Measurements from ENCODE around the gene KLF13. TPM values are rescaled to one million over a fixed set of nuclear protein-coding genes. Genes with fewer than 3 reads are reported as not detected.
A peak's percentile ranks its signal among the peaks of the same experiment; 100 is the strongest.

The KLF13 gene
- total RNA-seq, 2 donors from 2014 or later: 68.9 to 92.3 TPM

GRCh38 chr15:31291048-31291578 lies 35.5 kb upstream of the KLF13 start:
- no peaks in the 10 kb centered on the region for H3K36me3 ChIP-seq
- no peaks in the 10 kb centered on the region for H3K4me1 ChIP-seq
- no peaks in the 10 kb centered on the region for H3K9me3 ChIP-seq
- intact Hi-C loops (cut with DNase I): no loop called here
- H3K27me3 ChIP-seq: no peaks in the 10 kb centered on the region
- H3K9ac ChIP-seq (ENCODE audit: low read depth in 2 of 2, low read length in 2 of 2): no peak overlapping the region
- H3K4me3 ChIP-seq: no peak overlapping the region
- TF ChIP-seq CTCF (IDR thresholded peaks at IDR 0.05): no peak
- no peak overlapping the region for H3K27ac ChIP-seq
- DNase-seq: no peak

GRCh38 chr15:31292391-31293015 lies 34.1 kb upstream of the KLF13 start:
- H3K27me3 ChIP-seq: no peaks in the 10 kb centered on the region
- no peak overlapping the region for H3K27ac ChIP-seq
- no peak overlapping the region for H3K9ac ChIP-seq (ENCODE audit: low read depth in 2 of 2, low read length in 2 of 2)
- no peaks in the 10 kb centered on the region for H3K9me3 ChIP-seq
- H3K4me3 ChIP-seq: no peak overlapping the region
- peaks cover under 1% of the 10 kb centered on the region for H3K4me1 ChIP-seq
- intact Hi-C loops (cut with DNase I): no loop called here
- no peak for DNase-seq
- no peak for TF ChIP-seq CTCF (IDR thresholded peaks at IDR 0.05)
- H3K36me3 ChIP-seq: no peaks in the 10 kb centered on the region

- no peaks in the 10 kb centered on the region for H3K36me3 ChIP-seq
- DNase-seq: no peak
- H3K9ac ChIP-seq (ENCODE audit: low read depth in 2 of 2, low read length in 2 of 2): no peak overlapping the region
- TF ChIP-seq CTCF (IDR thresholded peaks at IDR 0.05): no peak
- H3K27ac ChIP-seq: no peak overlapping the region
- no peaks in the 10 kb centered on the region for H3K27me3 ChIP-seq
- H3K4me3 ChIP-seq: no peak overlapping the region
- H3K4me1 ChIP-seq: peaks cover 3% of the 10 kb centered on the region
- H3K9me3 ChIP-seq: no peaks in the 10 kb centered on the region
- intact Hi-C loops (cut with DNase I): no loop called here
Observed at GRCh38 chr15:31293655-31294054, 33.0 kb upstream of the KLF13 start.

- Histone ChIP-seq H3K4me1 (peaks cover 3% of the 10 kb centered on the region), H3K36me3 (no peaks in the 10 kb centered on the region), H3K9me3 (no peaks in the 10 kb centered on the region), H3K4me3 (no peak overlapping the region), H3K9ac (ENCODE audit: low read depth in 2 of 2, low read length in 2 of 2) (no peak overlapping the region), H3K27ac (no peak overlapping the region), H3K27me3 (no peaks in the 10 kb centered on the region)
- TF ChIP-seq CTCF (IDR thresholded peaks at IDR 0.05): no peak
- intact Hi-C loops (cut with DNase I): no loop called here
- DNase-seq: peak; percentile 13
Observed at GRCh38 chr15:31294067-31294466, 32.6 kb upstream of the KLF13 start.

- H3K9me3 ChIP-seq: no peaks in the 10 kb centered on the region
- no peak for TF ChIP-seq CTCF (IDR thresholded peaks at IDR 0.05)
- peaks cover 3% of the 10 kb centered on the region for H3K4me1 ChIP-seq
- no peak overlapping the region for H3K4me3 ChIP-seq
- no peak overlapping the region for H3K27ac ChIP-seq
- H3K36me3 ChIP-seq: no peaks in the 10 kb centered on the region
- intact Hi-C loops (cut with DNase I): no loop called here
- no peak overlapping the region for H3K9ac ChIP-seq (ENCODE audit: low read depth in 2 of 2, low read length in 2 of 2)
- DNase-seq: no peak
- no peaks in the 10 kb centered on the region for H3K27me3 ChIP-seq
Observed at GRCh38 chr15:31295658-31296057, 31.0 kb upstream of the KLF13 start.
